GM12892 (cell line): ENCODE measurements around the gene ANKRD40.

Source experiments
- POLR2A ChIP-seq: IDR thresholded peaks from 2 replicates; pipeline ENCODE4 v1.6.1; 2011; ENCODE audit warnings: low read depth, low read length, control low read depth
- POLR2AphosphoS5 ChIP-seq: IDR thresholded peaks from 2 replicates; pipeline ENCODE4 v1.6.1; 2011; ENCODE audit warnings: low read depth, low read length, control low read depth

DNA sequence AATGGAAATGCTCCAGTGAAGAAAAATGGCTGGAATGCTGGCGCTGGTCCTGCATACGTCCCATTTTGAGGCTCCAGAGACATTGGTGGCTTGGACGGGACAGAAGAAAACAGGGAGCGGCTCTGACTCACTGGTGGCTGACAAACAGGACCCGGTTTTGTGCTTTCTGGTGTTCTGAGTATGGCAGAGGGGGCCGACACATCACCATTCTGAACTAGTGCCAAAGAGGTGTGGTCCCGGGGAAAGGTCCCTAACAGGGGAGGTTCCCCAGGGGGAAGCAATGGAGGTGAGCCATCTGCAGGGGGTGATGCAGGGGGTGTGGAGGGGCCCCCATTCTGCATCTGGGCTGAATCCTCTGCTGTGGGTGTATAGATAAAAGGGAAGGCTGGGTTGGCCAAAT, 8.3 kb downstream of the ANKRD40 start:
- TF ChIP-seq POLR2A (no peak), POLR2AphosphoS5 (no peak)
